Gastrocnemius medialis (tissue), 4 donors: ENCODE data around the gene TNFRSF6B. TPM values are rescaled to one million over a fixed set of nuclear protein-coding genes. Genes with fewer than 3 reads are reported as not detected.

Experiments used
- ATAC-seq, 2 donors: fragments of 150-250 bp; one replicate each; pipeline ENCODE4 v1.9.1; 2016
- DNase-seq, 2 donors: peaks; one replicate each; pipeline ENCODE4 v3.0.0-alpha.2; 2019
- H3K27ac ChIP-seq, 4 donors: fragments of 200-600 bp; sonication (generic); 1 replicate in 1 of 4; 2 replicates in 3 of 4; pipeline ENCODE4 v1.5.1; 2016 to 2018; ENCODE audit warnings: mild to moderate bottlenecking in 2 of 4, moderate library complexity in 1 of 4
- H3K27me3 ChIP-seq, 3 donors: fragments of 200-600 bp; sonication (generic) in 2 of 3; 1 replicate in 1 of 3; 2 replicates in 2 of 3; pipeline versions ENCODE4 v1.5.1 to v1.6.0; 2016 to 2019; ENCODE audit warnings: mild to moderate bottlenecking in 1 of 3, moderate library complexity in 1 of 3
- H3K36me3 ChIP-seq, 2 donors: fragments of 200-600 bp; sonication (generic) in 1 of 2; one replicate each; pipeline ENCODE4 v1.5.1; 2017 to 2018
- H3K4me1 ChIP-seq, 2 donors: fragments of 200-600 bp; sonication (generic) in 1 of 2; one replicate each; pipeline ENCODE4 v1.5.1; 2016 to 2017; ENCODE audit warnings: mild to moderate bottlenecking in 2 of 2
- H3K4me3 ChIP-seq, 4 donors: fragments of 200-600 bp; sonication (generic) in 3 of 4; 1 replicate in 1 of 4; 2 replicates in 3 of 4; pipeline ENCODE4 v1.5.1; 2016 to 2019; ENCODE audit warnings: mild to moderate bottlenecking in 2 of 4
- H3K9me3 ChIP-seq, 3 donors: fragments of 200-600 bp; sonication (generic) in 2 of 3; 1 replicate in 1 of 3; 2 replicates in 2 of 3; pipeline ENCODE4 v1.5.1; 2016 to 2019
- POLR2A ChIP-seq, 2 donors: fragments of 450-650 bp; IDR thresholded peaks; one replicate each; pipeline ENCODE4 v1.6.1; 2017; ENCODE audit warnings: antibody characterized with exemption in 2 of 2, mild to moderate bottlenecking in 2 of 2, moderate library complexity in 2 of 2
- in situ Hi-C, 4 donors: fragments of 200-750 bp; cut with MboI; loops; one replicate each; pipeline versions ENCODE4 v1.15.0 to v1.8.0; 2017; ENCODE audit warnings: low sequenced_read_pairs in 4 of 4
- intact Hi-C: fragments of 100-400 bp; cut with DNase I; formaldehyde crosslinking; loops from one replicate; pipeline ENCODE4 v1.15.1; 2023; ENCODE audit warnings: low total_unique reads
- total RNA-seq, 4 donors: library from RNA; depleted of rRNA; stranded (reverse); fragments of >200 nt; gene quantifications; one replicate each; pipeline versions ENCODE4 v1.1.0 to v1.2.3, GENCODE V29; 2016
- TF ChIP-seq, protein P1 (sequence below), 5 experiments: fragments of 450-650 bp in 3 of 5; fragments of 200-600 bp in 2 of 5; sonication (generic) in 2 of 5; IDR thresholded peaks in 4 of 5; conservative IDR thresholded peaks in 1 of 5; 1 replicate in 4 of 5; 2 replicates in 1 of 5; pipeline ENCODE4 v1.5.1; 2016 to 2019; ENCODE audit warnings: antibody characterized with exemption in 5 of 5, mild to moderate bottlenecking in 3 of 5, moderate library complexity in 3 of 5

The TNFRSF6B gene
- total RNA-seq, 4 donors from 2014 or later: 1.2 to 4.8 (median 3.1) TPM

DNA sequence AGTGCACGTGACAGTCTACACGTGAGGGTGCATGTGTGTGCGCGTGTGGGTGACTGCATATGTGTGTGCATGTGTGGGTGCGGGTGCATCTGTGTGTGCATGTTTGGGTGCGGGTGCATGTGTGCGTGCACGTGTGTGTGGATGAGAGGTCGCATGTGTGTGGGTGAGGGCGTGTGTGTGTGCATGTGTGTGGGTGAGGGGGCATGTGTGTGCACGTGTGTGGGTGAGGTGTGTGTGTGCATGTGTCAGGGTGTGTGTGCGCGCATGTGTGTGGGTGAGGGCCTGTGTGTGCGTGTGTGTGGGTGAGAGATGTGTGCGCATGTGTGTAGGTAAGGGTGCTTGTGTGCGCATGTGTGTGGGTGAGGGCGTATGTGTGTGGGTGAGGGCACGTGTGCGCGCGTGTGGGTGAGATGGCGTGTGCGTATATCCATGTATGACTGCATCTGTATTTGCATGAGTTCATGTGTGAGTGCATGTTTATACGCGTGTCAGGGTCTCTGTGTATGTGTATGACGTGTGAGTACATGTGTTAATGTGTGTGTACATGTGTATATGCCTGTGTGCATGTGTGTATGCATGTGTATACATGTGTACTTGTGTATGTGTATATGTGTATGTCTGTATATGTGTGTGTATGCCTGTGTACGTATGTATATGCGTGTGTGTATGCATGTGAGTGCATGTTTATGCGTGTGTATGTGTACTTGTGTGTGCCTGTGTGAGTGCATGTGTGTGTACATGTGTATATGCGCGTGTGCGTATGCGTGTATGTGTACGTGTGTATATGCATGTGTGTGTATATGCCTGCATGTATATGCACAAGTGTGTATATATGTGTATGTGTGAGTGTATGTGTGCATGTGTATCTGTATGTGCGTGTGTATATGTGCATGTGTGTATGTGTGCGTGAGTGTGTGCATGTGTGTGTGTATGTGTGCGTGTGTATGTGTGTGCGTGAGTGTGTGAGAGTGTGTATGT is 36.0 kb downstream of the TNFRSF6B start:
- no peak for ATAC-seq
- intact Hi-C loops (no loop called here), in situ Hi-C loops (no loop called here)

DNA sequence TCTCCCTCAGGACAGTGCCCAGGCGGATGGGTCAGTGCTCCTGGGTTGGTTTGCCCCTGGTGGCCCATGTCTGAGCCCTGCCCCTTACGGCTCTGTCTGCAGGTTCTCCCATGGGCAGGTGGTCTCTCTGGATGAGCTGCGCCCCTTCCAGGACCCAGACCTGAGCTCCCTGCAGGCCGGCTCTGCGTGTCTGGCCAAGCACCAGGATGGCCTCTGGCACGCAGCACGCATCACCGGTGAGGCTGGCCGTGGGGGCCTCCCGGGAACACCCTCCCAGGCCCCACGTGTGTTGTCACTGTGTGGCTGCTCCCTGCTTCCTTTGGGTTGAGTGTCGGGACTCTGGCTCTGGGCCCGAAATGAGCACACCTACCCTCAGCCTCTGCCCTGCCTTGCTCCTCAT is 36.7 kb downstream of the TNFRSF6B start:
- Histone ChIP-seq H3K27me3 (no peaks in the 10 kb centered on the region), H3K36me3 (peaks cover 0 to 35% of the 10 kb centered on the region in 2 donors), H3K4me1 (peaks cover under 1 to 4% of the 10 kb centered on the region in 2 donors), H3K4me3 (no peak overlapping the region), H3K27ac (no peak overlapping the region), H3K9me3 (no peaks in the 10 kb centered on the region)
- TF ChIP-seq POLR2A (IDR thresholded peaks at IDR 0.05): no peak
- TF ChIP-seq, protein P1, sequence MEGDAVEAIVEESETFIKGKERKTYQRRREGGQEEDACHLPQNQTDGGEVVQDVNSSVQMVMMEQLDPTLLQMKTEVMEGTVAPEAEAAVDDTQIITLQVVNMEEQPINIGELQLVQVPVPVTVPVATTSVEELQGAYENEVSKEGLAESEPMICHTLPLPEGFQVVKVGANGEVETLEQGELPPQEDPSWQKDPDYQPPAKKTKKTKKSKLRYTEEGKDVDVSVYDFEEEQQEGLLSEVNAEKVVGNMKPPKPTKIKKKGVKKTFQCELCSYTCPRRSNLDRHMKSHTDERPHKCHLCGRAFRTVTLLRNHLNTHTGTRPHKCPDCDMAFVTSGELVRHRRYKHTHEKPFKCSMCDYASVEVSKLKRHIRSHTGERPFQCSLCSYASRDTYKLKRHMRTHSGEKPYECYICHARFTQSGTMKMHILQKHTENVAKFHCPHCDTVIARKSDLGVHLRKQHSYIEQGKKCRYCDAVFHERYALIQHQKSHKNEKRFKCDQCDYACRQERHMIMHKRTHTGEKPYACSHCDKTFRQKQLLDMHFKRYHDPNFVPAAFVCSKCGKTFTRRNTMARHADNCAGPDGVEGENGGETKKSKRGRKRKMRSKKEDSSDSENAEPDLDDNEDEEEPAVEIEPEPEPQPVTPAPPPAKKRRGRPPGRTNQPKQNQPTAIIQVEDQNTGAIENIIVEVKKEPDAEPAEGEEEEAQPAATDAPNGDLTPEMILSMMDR (IDR thresholded peaks at IDR 0.05 in 4 of 5, conservative IDR thresholded peaks at IDR 0.05 in 1 of 5): no peak
- no peak for ATAC-seq
- intact Hi-C loops: no loop called here
- in situ Hi-C loops: no loop called here
- DNase-seq: no peak

More for the DNA sequence above, 36.0 kb downstream of the TNFRSF6B start:
- Histone ChIP-seq H3K27ac (no peak overlapping the region), H3K27me3 (no peaks in the 10 kb centered on the region), H3K4me1 (no peaks in the 10 kb centered on the region), H3K9me3 (no peaks in the 10 kb centered on the region), H3K4me3 (no peak overlapping the region), H3K36me3 (peaks cover 0 to 35% of the 10 kb centered on the region in 2 donors)
- no peak for DNase-seq
- TF ChIP-seq POLR2A (IDR thresholded peaks at IDR 0.05): no peak
- TF ChIP-seq, protein P1 (IDR thresholded peaks at IDR 0.05 in 4 of 5, conservative IDR thresholded peaks at IDR 0.05 in 1 of 5): no peak

DNA sequence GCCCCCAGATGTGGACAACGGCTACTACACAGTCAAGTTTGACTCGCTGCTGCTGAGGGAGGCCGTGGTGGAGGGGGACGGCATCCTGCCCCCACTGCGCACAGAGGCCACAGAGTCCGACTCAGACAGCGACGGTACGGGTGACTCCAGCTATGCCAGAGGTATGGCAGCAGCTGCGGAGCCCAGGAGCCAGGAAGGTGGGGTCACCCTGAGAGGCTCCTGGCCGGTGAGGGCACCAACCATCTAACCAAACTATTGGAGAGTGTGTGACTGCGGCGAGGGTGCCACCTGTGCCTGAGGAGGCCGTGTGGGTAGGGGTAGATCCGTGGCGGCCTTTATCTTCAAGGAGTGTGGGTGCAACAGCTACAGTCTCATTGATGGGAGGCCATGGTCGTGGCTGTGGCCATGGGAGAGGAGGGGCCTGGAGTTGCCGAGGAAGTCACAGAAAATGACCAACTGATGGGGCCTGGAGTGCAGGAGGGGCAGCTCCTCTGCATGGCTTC is 37.2 kb downstream of the TNFRSF6B start:
- no peaks in the 10 kb centered on the region for H3K9me3 ChIP-seq
- H3K27ac ChIP-seq: no peak overlapping the region
- intact Hi-C loops: no loop called here
- H3K36me3 ChIP-seq: peaks cover 0 to 35% of the 10 kb centered on the region in 2 donors
- H3K4me3 ChIP-seq: no peak overlapping the region
- TF ChIP-seq, protein P1 (IDR thresholded peaks at IDR 0.05 in 4 of 5, conservative IDR thresholded peaks at IDR 0.05 in 1 of 5): no peak
- no peak for TF ChIP-seq POLR2A (IDR thresholded peaks at IDR 0.05)
- peaks cover 6 to 9% of the 10 kb centered on the region in 2 donors for H3K4me1 ChIP-seq
- in situ Hi-C loops: no loop called here
- ATAC-seq (no peak), DNase-seq (no peak)
- no peaks in the 10 kb centered on the region for H3K27me3 ChIP-seq

DNA sequence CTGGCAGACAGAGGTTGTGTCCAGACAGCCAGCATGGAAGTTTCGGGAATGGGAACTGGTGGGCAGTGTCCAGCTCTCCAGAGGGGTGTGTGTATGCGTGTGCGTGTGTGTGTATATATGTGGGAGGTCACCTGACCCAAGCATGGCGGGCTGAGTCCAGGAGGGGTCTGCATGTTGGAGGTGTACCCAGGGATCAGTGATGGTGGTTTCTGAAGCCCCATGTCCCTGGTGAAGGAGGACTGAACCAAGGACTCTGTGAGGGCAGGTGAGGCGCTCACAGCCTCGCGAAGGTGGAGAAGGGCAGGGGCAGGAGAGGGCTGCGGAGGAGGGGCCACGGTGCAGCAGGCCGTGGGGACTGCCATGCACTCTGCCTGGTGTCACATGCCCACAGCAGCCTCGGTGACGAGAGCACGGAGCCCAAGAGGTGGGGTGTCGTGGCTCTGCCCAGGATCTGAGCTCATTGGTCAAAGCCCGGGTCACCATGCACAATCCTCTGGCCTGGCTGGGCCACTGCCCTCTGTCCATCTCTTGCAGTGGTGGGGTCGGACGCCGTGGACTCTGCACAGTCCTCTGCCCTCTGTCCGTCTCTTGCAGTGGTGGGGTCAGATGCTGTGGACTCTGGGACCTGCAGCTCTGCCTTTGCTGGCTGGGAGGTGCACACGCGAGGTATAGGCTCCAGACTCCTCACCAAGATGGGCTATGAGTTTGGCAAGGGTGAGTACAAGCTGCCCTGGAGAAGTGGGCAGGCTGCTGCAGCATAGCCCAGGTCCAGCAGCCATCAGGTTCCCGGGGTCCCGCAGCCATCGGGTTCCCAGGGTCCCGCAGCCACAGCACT is 37.9 kb downstream of the TNFRSF6B start:
- no peak for TF ChIP-seq POLR2A (IDR thresholded peaks at IDR 0.05)
- TF ChIP-seq, protein P1 (IDR thresholded peaks at IDR 0.05 in 4 of 5, conservative IDR thresholded peaks at IDR 0.05 in 1 of 5): no peak
- Histone ChIP-seq H3K9me3 (no peaks in the 10 kb centered on the region), H3K4me1 (peaks cover 7 to 15% of the 10 kb centered on the region in 2 donors), H3K27ac (no peak overlapping the region), H3K4me3 (no peak overlapping the region), H3K27me3 (no peaks in the 10 kb centered on the region), H3K36me3 (peaks cover 0 to 35% of the 10 kb centered on the region in 2 donors)
- DNase-seq: no peak
- in situ Hi-C loops: no loop called here
- no peak for ATAC-seq
- intact Hi-C loops: no loop called here
